ENCODE data around the gene FBXO40. TPM values are rescaled to one million over a fixed set of nuclear protein-coding genes. Genes with fewer than 3 reads are reported as not detected.
A peak's percentile ranks its signal among the peaks of the same experiment; 100 is the strongest.

FBXO40 gene
- total RNA-seq, 6 experiments from 2014 or later, result 0.07 to 0.10 TPM; not detected in 4

DNA sequence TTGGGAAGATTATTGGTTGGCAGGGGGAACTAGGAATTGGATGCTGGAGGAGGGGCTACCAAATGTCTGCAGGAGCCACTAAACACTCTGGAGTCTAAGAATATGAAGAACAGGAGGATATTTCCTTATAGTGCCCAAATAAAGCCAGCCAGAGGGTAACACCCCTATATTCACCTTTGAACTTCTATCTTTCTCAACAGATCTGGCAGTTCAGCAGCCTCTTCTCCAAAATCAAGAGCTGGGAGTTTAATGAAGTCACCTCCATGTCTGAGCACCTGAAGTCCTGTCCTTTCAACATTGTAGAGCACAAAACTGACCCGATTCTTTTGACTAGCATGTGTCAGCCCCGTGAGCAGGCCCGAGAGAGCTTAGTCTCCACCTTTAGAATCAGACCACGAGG lies 33.3 kb downstream of the FBXO40 start:
- intact Hi-C loops (cut with DNase I), result no loop called here
- TF ChIP-seq, protein P1, sequence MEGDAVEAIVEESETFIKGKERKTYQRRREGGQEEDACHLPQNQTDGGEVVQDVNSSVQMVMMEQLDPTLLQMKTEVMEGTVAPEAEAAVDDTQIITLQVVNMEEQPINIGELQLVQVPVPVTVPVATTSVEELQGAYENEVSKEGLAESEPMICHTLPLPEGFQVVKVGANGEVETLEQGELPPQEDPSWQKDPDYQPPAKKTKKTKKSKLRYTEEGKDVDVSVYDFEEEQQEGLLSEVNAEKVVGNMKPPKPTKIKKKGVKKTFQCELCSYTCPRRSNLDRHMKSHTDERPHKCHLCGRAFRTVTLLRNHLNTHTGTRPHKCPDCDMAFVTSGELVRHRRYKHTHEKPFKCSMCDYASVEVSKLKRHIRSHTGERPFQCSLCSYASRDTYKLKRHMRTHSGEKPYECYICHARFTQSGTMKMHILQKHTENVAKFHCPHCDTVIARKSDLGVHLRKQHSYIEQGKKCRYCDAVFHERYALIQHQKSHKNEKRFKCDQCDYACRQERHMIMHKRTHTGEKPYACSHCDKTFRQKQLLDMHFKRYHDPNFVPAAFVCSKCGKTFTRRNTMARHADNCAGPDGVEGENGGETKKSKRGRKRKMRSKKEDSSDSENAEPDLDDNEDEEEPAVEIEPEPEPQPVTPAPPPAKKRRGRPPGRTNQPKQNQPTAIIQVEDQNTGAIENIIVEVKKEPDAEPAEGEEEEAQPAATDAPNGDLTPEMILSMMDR (IDR thresholded peaks at IDR 0.05), result no peak
- TF ChIP-seq POLR2A (IDR thresholded peaks at IDR 0.05), result no peak
- no peaks in the 10 kb centered on the region for H3K36me3 ChIP-seq
- H3K9me3 ChIP-seq, result no peaks in the 10 kb centered on the region
- DNase-seq (no peak), ATAC-seq (peak in 1 of 4 donors; percentile 77)
- no peak overlapping the region for H3K27ac ChIP-seq
- no peak overlapping the region for H3K4me3 ChIP-seq
- 76% methylated on average over 2 of the region's 4 CpGs for WGBS (ENCODE audit: insufficient coverage, low coverage, low lambda C conversion rate, missing lambda C conversion rate)
- no peaks in the 10 kb centered on the region for H3K4me1 ChIP-seq
- no peaks in the 10 kb centered on the region for H3K27me3 ChIP-seq

DNA sequence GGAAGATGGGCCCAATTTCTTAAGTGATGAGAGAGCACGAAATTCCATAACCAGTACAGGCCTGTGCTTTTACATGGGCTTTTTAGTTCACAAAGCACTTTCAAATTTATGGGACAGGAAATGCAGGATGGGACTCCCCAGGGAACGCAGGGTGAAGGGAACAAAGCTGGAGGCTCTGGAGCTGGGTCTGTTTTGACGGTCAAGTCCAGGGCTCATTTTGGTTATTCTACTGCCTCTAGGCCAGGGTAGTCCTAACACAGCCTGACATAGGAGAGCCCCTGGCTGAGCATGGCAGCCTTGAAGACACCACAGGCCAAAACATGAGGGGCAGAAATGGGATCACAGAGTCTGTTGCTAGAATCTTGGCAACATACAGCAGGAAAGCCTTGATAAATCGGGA lies 34.0 kb downstream of the FBXO40 start:
- intact Hi-C loops (cut with DNase I), result no loop called here
- DNase-seq (no peak), ATAC-seq (no peak)
- TF ChIP-seq, protein P1 (IDR thresholded peaks at IDR 0.05), result no peak
- TF ChIP-seq POLR2A (IDR thresholded peaks at IDR 0.05), result no peak
- H3K27me3 ChIP-seq, result no peaks in the 10 kb centered on the region
- 89% methylated on average over 4 of the region's 4 CpGs for WGBS (ENCODE audit: insufficient coverage, low coverage, low lambda C conversion rate, missing lambda C conversion rate)
- no peaks in the 10 kb centered on the region for H3K36me3 ChIP-seq
- H3K9me3 ChIP-seq, result no peaks in the 10 kb centered on the region
- no peaks in the 10 kb centered on the region for H3K4me1 ChIP-seq
- no peak overlapping the region for H3K4me3 ChIP-seq
- H3K27ac ChIP-seq, result no peak overlapping the region

DNA sequence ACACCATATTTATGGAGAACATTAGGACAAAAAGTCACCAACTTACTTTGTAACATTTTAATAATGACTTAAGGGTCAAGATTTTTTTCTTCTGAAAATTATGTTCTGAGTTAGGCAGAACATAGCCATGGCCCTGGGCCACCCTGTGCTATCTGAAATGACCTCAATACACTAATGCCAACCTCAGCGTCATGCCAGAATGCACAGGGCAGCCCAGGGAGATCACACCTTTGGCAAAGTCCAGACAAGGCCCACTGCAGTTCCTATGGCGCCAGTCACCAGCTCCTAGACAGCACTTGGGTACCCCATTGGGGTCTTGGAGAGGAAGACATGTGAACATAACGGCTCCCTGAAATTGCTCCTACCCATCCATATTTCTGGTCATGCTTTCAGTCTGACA lies 34.4 kb downstream of the FBXO40 start:
- TF ChIP-seq, protein P1 (IDR thresholded peaks at IDR 0.05), result no peak
- TF ChIP-seq POLR2A (IDR thresholded peaks at IDR 0.05), result no peak
- Histone ChIP-seq H3K36me3 (no peaks in the 10 kb centered on the region), H3K4me3 (no peak overlapping the region), H3K27me3 (no peaks in the 10 kb centered on the region), H3K9me3 (no peaks in the 10 kb centered on the region), H3K4me1 (no peaks in the 10 kb centered on the region), H3K27ac (no peak overlapping the region)
- no peak for DNase-seq
- ATAC-seq, result peak in 1 of 4 donors; percentile 48
- intact Hi-C loops (cut with DNase I), result no loop called here
- 69% methylated on average over 3 of the region's 3 CpGs for WGBS (ENCODE audit: insufficient coverage, low coverage, low lambda C conversion rate, missing lambda C conversion rate)

DNA sequence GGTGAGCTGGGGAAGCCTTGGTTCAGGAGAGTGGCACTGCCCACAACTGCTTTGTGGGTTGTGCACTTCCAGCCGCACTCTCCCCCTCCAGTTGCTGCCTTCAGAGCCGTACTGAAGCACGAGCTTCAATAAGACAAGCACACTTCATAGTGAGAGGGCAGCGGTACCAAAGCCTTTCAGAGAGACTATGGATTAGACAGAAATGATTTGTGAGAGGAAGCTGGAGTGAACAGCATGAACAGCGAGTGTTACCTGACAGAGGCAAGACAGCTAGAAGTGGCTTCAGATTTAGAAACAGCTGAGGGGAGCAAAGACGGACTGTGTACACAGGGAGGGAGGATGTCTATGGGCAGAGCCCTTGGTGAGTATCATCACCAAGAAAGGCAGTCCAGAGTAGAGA lies 36.4 kb downstream of the FBXO40 start:
- WGBS (ENCODE audit: insufficient coverage, low coverage, low lambda C conversion rate, missing lambda C conversion rate), result 100% methylated on average over 4 of the region's 6 CpGs
- TF ChIP-seq, protein P1 (IDR thresholded peaks at IDR 0.05), result no peak
- no peak for TF ChIP-seq POLR2A (IDR thresholded peaks at IDR 0.05)
- no peaks in the 10 kb centered on the region for H3K4me1 ChIP-seq
- H3K27ac ChIP-seq, result no peak overlapping the region
- ATAC-seq (no peak), DNase-seq (no peak)
- H3K36me3 ChIP-seq, result peaks cover 0 to 9% (median 1%) of the 10 kb centered on the region in 4 donors
- H3K4me3 ChIP-seq, result no peak overlapping the region
- no peaks in the 10 kb centered on the region for H3K27me3 ChIP-seq
- no peaks in the 10 kb centered on the region for H3K9me3 ChIP-seq
- intact Hi-C loops (cut with DNase I), result no loop called here

DNA sequence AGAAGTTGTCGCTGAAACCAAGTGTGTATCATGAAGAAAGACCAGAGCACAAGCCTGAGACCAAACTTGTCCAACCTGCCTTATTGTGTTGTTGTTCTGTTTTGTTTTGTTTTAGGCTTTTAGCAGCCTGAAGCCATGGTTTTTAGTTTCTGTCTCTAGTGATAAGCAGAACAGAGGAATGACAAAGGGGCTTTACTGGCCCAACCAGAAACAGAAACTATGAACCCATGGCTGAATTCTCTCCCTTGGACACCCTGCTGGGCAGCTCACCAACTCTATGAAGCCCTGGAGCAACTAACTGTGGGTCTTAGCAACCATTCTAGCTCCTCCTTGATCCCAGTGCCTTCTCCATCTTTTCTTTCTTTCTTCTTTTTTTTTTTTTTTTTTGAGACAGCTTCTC lies 37.2 kb downstream of the FBXO40 start:
- no peaks in the 10 kb centered on the region for H3K27me3 ChIP-seq
- intact Hi-C loops (cut with DNase I), result no loop called here
- peaks cover 0 to 9% (median 1%) of the 10 kb centered on the region in 4 donors for H3K36me3 ChIP-seq
- DNase-seq (no peak), ATAC-seq (no peak)
- no peaks in the 10 kb centered on the region for H3K4me1 ChIP-seq
- WGBS (ENCODE audit: insufficient coverage, low coverage, low lambda C conversion rate, missing lambda C conversion rate), result 100% methylated on average over 1 of the region's 1 CpG
- H3K27ac ChIP-seq, result no peak overlapping the region
- no peak overlapping the region for H3K4me3 ChIP-seq
- H3K9me3 ChIP-seq, result no peaks in the 10 kb centered on the region
- TF ChIP-seq POLR2A (IDR thresholded peaks at IDR 0.05), result no peak
- TF ChIP-seq, protein P1 (IDR thresholded peaks at IDR 0.05), result no peak

All from right lobe of liver (tissue), 6 donors.